ENCODE measurements around the gene PLPP3. TPM values are rescaled to one million over a fixed set of nuclear protein-coding genes. Genes with fewer than 3 reads are reported as not detected.

Gene PLPP3
- total RNA-seq, 1 experiment from 2014 or later = 26.7 TPM

DNA sequence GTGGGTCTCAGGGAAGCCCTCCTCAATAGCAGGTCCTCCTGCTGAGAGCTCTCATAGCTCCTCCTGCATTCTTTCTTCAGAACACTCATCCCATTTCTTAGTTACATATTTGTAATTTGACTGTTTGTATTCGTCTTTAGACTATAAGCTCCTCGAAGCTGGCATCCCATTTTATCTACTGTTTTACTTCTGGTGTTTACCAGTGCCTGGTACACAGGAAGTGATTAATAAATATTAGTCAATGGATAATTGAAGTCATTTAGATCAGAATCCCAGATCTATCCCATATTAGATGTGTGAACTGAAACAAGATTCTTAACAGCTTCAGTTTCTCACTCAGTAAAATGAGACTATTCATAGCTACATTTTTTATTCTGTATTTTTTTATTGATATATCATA lies 88.7 kb downstream of the PLPP3 start:
- DNase-seq = no peak
- H3K79me1 ChIP-seq (ENCODE audit: insufficient read depth, low read depth, low read length, poor library complexity, severe bottlenecking) = no peaks in the 10 kb centered on the region
- no peaks in the 10 kb centered on the region; the same call in 1 of the 2 replicates for H3K27me3 Mint-ChIP-seq (ENCODE audit: low read depth)
- no peak overlapping the region for H2BK5ac ChIP-seq (ENCODE audit: insufficient read length, low read length)
- no peak overlapping the region for H3K4me3 Mint-ChIP-seq
- no peak overlapping the region for H3K23ac ChIP-seq (ENCODE audit: insufficient read length, low read depth, low read length)
- no peak overlapping the region for H2BK20ac ChIP-seq (ENCODE audit: low read depth, low read length, poor library complexity, severe bottlenecking)
- H3K27me3 ChIP-seq (ENCODE audit: insufficient read depth, low read length) = no peaks in the 10 kb centered on the region
- peaks cover 3% of the 10 kb centered on the region; the same call in 1 of the 2 replicates for H3K4me1 ChIP-seq (ENCODE audit: insufficient read depth, low read length)
- no peak overlapping the region for H3K56ac ChIP-seq (ENCODE audit: insufficient read length, low read depth, low read length)
- H3K4me1 Mint-ChIP-seq = peaks cover 40 to 43% of the 10 kb centered on the region in 2 experiments
- H2BK12ac ChIP-seq (ENCODE audit: insufficient read length, low read depth, low read length) = no peak overlapping the region
- no peak overlapping the region for H2AK5ac ChIP-seq (ENCODE audit: insufficient read length, low read length)
- no peak overlapping the region for H3K27ac ChIP-seq (ENCODE audit: insufficient read length, low read depth, low read length)
- WGBS (ENCODE audit: extremely low coverage, insufficient read length, low lambda C conversion rate) = no CpG with 5 or more reads among the region's 2 CpGs
- no peak overlapping the region for H3K4ac ChIP-seq (ENCODE audit: low read depth, low read length)
- TF ChIP-seq, protein P1, sequence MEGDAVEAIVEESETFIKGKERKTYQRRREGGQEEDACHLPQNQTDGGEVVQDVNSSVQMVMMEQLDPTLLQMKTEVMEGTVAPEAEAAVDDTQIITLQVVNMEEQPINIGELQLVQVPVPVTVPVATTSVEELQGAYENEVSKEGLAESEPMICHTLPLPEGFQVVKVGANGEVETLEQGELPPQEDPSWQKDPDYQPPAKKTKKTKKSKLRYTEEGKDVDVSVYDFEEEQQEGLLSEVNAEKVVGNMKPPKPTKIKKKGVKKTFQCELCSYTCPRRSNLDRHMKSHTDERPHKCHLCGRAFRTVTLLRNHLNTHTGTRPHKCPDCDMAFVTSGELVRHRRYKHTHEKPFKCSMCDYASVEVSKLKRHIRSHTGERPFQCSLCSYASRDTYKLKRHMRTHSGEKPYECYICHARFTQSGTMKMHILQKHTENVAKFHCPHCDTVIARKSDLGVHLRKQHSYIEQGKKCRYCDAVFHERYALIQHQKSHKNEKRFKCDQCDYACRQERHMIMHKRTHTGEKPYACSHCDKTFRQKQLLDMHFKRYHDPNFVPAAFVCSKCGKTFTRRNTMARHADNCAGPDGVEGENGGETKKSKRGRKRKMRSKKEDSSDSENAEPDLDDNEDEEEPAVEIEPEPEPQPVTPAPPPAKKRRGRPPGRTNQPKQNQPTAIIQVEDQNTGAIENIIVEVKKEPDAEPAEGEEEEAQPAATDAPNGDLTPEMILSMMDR (conservative IDR thresholded peaks at IDR 0.05) = no peak
- H3K9ac ChIP-seq (ENCODE audit: extremely low read depth, insufficient read length, low read length) = no peak overlapping the region
- H2BK15ac ChIP-seq (ENCODE audit: low read depth, low read length) = no peak overlapping the region
- no peak overlapping the region for H2BK120ac ChIP-seq (ENCODE audit: low read depth, low read length, poor library complexity, severe bottlenecking)
- H3K9me3 Mint-ChIP-seq = no peaks in the 10 kb centered on the region
- H4K91ac ChIP-seq (ENCODE audit: insufficient read length, low read depth, low read length) = no peak overlapping the region
- H3T11ph ChIP-seq (ENCODE audit: low read length) = no peak overlapping the region
- H4K20me1 ChIP-seq (ENCODE audit: control insufficient read depth, insufficient read depth, insufficient read length) = no peaks in the 10 kb centered on the region
- H3K36me3 Mint-ChIP-seq (ENCODE audit: insufficient read depth in 1 of 3, low read depth in 3 of 3) = peaks cover 9 to 31% (median 18%) of the 10 kb centered on the region in 3 experiments; a peak in 6 of 7 replicates
- no peaks in the 10 kb centered on the region for H3K9me3 ChIP-seq (ENCODE audit: control insufficient read depth, low read depth, low read length)
- H3K14ac ChIP-seq (ENCODE audit: insufficient read depth, low read length) = no peak overlapping the region
- no peak overlapping the region for H4K8ac ChIP-seq (replicated peaks; ENCODE audit: insufficient read length, low read depth, low read length)
- H3K23me2 ChIP-seq (ENCODE audit: insufficient read length, low read depth, low read length, poor library complexity, severe bottlenecking) = no peaks in the 10 kb centered on the region
- no peak overlapping the region for H3K18ac ChIP-seq (ENCODE audit: insufficient read length, low read depth, low read length)
- no peak overlapping the region; a peak in 1 of 7 replicates for H3K27ac Mint-ChIP-seq
- H3K4me2 ChIP-seq (ENCODE audit: insufficient read depth, insufficient read length, low read length) = no peak overlapping the region
- H4K5ac ChIP-seq (ENCODE audit: insufficient read length, low read depth, low read length) = no peak overlapping the region
- no peaks in the 10 kb centered on the region for H3K79me2 ChIP-seq (ENCODE audit: insufficient read depth, low read length)
- no peak overlapping the region for H2AFZ ChIP-seq (ENCODE audit: low read length)

Measured in H9 (cell line).